22Rv1 (cell line): Measurements from ENCODE around the gene TRIML2.

Experiments
- CTCF ChIP-seq: fragments of 450-650 bp; IDR thresholded peaks from 2 replicates; pipeline ENCODE4 v1.5.1; 2017; ENCODE audit warnings: mild to moderate bottlenecking
- ZFX ChIP-seq: fragments of 450-650 bp; IDR thresholded peaks from 2 replicates; pipeline ENCODE4 v1.6.1; 2017; ENCODE audit warnings: antibody characterized with exemption, borderline replicate concordance

- TF ChIP-seq CTCF (no peak), ZFX (no peak)
These were observed 37.8 kb upstream of the TRIML2 start for GRCh38 chr4:188147176-188147575.
